GM12874 (cell line): ENCODE data around the gene TEX55.

Experiments
- CTCF ChIP-seq: IDR thresholded peaks from 2 replicates; pipeline ENCODE4 v1.5.1; 2011; ENCODE audit warnings: low read depth, mild to moderate bottlenecking, control low read depth, low read length, moderate library complexity; ENCODE audit not compliant: insufficient read depth

Gene TEX55

DNA sequence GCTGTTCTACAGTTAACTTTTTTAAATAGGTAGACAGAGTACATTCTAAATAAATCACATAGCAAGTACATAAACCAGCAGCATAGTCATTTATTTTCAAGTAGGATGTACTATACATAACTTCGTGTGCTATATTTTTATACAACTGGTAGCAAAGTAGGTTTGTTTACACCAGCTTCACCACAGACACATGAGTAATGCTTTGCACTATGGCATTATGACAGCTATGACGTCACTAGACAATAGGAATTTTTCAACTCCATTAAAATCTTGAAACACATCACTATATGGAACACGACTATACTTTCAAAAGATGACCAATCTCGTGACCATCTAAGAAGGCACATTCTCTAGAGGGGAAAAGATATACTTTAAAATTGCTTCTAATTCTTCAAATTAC is 3.5 kb downstream of the TEX55 start:
- no peak for TF ChIP-seq CTCF

GRCh38 chr3:119156868-119157267 is 10.9 kb downstream of the TEX55 start:
- TF ChIP-seq CTCF = no peak

DNA sequence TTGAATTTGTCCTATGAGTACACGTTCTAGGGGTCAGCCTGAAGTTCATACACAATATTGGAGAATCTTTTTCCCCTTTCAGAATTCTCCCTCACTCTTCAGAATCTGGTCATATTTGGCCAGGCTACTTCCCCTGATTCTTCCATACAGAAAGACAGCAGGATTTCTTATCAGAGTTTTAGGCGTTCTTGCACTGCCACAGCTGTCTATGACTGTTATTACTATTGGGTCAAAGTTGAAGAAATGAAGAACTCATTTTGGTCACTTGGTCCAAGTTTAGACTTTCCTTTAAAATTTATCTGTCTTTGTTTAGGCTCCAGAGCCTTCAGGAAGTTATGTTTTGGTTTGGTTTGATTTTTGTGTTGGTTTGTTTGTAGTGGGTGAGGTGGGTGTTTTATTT is 12.0 kb downstream of the TEX55 start:
- TF ChIP-seq CTCF = no peak

DNA sequence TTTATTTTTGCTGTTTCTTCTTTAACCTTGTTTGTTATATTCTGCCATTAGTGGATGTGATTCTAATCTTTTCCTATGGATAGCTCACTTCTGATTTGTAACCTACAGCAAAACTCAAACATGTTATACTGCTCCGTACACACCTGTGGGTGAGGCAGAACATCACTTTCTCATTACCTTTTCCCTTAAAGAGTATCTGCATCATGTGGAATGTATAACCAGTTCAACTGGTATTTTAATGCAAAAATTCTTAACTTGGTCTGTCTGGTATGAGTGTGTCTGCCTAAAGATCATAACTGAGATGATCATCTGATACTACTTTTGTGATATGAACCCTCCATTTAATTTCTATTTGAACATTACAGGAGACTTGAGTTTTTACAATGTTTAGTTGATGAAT is 14.4 kb downstream of the TEX55 start:
- TF ChIP-seq CTCF = no peak

DNA sequence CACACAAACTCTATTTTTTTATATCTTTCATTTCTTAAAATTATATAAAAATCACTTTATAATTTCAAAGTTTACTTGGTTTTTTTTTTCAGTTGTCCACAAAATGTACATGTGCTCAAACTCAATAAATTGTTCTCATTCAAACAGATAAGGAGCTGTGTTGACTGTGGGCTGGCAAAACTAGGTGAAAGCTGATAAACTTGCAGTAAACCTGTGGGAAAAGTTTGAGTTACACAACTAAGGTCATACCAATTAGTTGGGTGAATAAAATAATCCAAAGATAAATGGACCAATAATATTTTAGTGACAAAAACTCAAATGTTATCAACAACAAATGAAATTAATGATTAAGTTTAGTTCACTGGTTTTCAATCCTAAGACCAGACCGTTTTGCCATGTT is 14.8 kb downstream of the TEX55 start:
- no peak for TF ChIP-seq CTCF

- TF ChIP-seq CTCF = no peak
Measured at GRCh38 chr3:119161240-119161639, 15.3 kb downstream of the TEX55 start.

DNA sequence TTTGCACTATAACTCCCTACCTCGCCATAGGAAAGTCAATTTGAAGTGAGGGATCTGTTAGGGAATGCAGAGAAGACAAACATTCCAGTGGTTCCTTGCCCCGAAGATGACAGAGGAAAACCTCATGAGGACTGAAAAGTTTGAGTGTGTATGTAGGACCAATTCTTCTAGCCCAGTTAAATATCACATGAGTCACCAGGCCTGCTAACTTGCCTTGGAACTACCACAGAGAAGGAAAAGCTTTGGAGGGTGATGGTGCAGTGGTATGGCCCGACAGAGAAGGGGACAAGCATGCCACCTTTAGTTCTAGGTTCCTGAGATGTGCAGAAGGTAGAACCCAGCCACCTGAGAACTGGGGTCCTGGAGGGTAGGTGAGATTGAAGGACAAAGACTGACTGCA is 24.9 kb downstream of the TEX55 start:
- no peak for TF ChIP-seq CTCF

- no peak for TF ChIP-seq CTCF
Measured at GRCh38 chr3:119173325-119173724, 27.4 kb downstream of the TEX55 start, which contains the start of gene UPK1B. UPK1B (plus strand) TSS chr3:119173598; CDS start chr3:119186742, 13,144 bp downstream.
